Loucy (cell line): Measurements from ENCODE around the gene CDT1.
"Not testable (repeated sequence)": the region's sequence is repeated elsewhere in the genome, so short reads cannot be mapped to it uniquely, and the experiment has no call there.

Experiments
- H2AFZ ChIP-seq: fragments of 200-600 bp; sonication (generic); 2 replicates; pipeline ENCODE4 v1.6.0; 2016; ENCODE audit warnings: antibody characterized with exemption, mild to moderate bottlenecking, low read length, moderate library complexity
- H3F3A ChIP-seq: fragments of 200-600 bp; 2 replicates; pipeline ENCODE4 v1.6.0; 2016; ENCODE audit warnings: antibody characterized with exemption, low read depth, mild to moderate bottlenecking
- H3K27me3 ChIP-seq: fragments of 200-600 bp; sonication (generic); 2 replicates; pipeline ENCODE4 v1.6.1; 2014; ENCODE audit warnings: low read length, mild to moderate bottlenecking; ENCODE audit not compliant: insufficient read depth, poor library complexity, severe bottlenecking
- H3K36me3 ChIP-seq: fragments of 200-600 bp; sonication (generic); 2 replicates; pipeline ENCODE4 v1.6.1; 2016; ENCODE audit warnings: low read length; ENCODE audit not compliant: insufficient read depth
- H3K4me1 ChIP-seq: fragments of 200-600 bp; sonication (generic); 2 replicates; pipeline ENCODE4 v1.5.1; 2014; ENCODE audit warnings: low read length, mild to moderate bottlenecking; ENCODE audit not compliant: insufficient read depth, poor library complexity, severe bottlenecking
- H3K4me2 ChIP-seq: fragments of 200-600 bp; sonication (generic); 2 replicates; pipeline ENCODE4 v1.6.0; 2014; ENCODE audit warnings: antibody characterized with exemption, low read length, low read depth, mild to moderate bottlenecking; ENCODE audit not compliant: poor library complexity, severe bottlenecking
- H3K4me3 ChIP-seq: fragments of 200-600 bp; sonication (generic); 2 replicates; pipeline ENCODE4 v1.5.1; 2014; ENCODE audit warnings: low read length, mild to moderate bottlenecking, mixed read lengths; ENCODE audit not compliant: poor library complexity, severe bottlenecking
- H3K79me2 ChIP-seq: fragments of 200-600 bp; sonication (generic); 2 replicates; pipeline ENCODE4 v1.6.1; 2014; ENCODE audit warnings: low read length; ENCODE audit not compliant: insufficient read depth
- H3K9ac ChIP-seq: fragments of 200-600 bp; sonication (generic); 2 replicates; pipeline ENCODE4 v1.6.0; 2014; ENCODE audit warnings: mild to moderate bottlenecking, low read depth, low read length, moderate library complexity; ENCODE audit not compliant: poor library complexity, severe bottlenecking
- H3K9me2 ChIP-seq: fragments of 200-600 bp; sonication (generic); replicated peaks from 2 replicates; pipeline ENCODE4 v1.6.1; 2016; ENCODE audit warnings: low read depth, low read length, mixed read lengths
- H3K9me3 ChIP-seq: fragments of 200-600 bp; sonication (generic); 2 replicates; pipeline ENCODE4 v1.6.1; 2014; ENCODE audit warnings: mild to moderate bottlenecking, antibody characterized with exemption, low read length, low read depth; ENCODE audit not compliant: insufficient read depth
- H4K20me1 ChIP-seq: fragments of 200-600 bp; sonication (generic); 2 replicates; pipeline ENCODE4 v1.6.0; 2014; ENCODE audit warnings: antibody characterized with exemption, low read length, mild to moderate bottlenecking; ENCODE audit not compliant: insufficient read depth, poor library complexity, severe bottlenecking
- EZH2phosphoT487 ChIP-seq: fragments of 200-600 bp; IDR thresholded peaks from 2 replicates; pipeline ENCODE4 v1.6.1; 2018; ENCODE audit warnings: antibody characterized with exemption, mild to moderate bottlenecking, moderate library complexity, borderline replicate concordance
- TF ChIP-seq, protein P1 (sequence below): fragments of 200-600 bp; sonication (generic); conservative IDR thresholded peaks from 2 replicates; pipeline ENCODE4 v1.5.1; 2014; ENCODE audit warnings: mild to moderate bottlenecking, antibody characterized with exemption, low read length

CDT1 gene

DNA sequence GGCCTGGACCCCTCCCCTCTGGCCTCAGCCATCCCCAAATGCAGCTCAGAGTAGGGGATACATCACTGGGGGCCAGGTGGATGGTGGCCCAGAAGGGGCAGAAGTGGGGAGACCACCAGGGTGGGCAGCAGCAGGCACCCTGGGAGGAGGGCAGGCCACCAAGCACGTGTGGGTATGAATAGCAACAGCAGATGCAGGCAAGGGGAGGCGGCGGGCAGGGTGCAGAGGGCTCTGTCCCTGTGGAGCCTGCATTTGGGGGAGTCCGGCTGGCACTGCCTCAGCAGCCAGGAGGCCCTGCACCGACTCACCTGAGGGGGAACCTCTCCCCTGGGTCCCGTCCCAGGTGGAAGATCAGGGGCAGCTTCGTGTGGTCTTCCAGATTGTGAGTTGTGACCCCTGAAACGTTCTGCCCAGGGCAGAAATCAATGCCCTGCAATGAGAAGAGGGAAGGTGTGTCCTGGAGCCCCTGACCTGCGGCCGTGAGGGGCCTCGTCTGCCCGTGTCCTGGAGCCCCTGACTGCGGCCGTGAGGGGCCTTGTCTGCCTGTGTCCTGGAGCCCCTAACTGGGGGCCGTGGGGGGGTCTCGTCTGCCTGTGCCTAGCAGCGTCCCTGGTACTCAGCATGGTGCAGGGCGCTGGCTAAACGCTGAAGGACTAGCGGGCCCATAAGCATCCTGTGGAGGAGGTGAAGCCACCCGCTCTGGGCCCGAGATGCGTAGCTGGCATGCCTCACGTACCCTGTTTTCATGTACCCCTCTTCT is 18.9 kb downstream of the CDT1 start:
- Histone ChIP-seq H3K9ac (no peak overlapping the region), H3K36me3 (no peaks in the 10 kb centered on the region), H3K27me3 (no peaks in the 10 kb centered on the region), H3K9me3 (no peaks in the 10 kb centered on the region), H3K9me2 (no peaks in the 10 kb centered on the region), H3K79me2 (no peaks in the 10 kb centered on the region), H3K4me1 (no peaks in the 10 kb centered on the region), H2AFZ (no peak overlapping the region), H3F3A (no peaks in the 10 kb centered on the region), H3K4me3 (no peak overlapping the region), H3K4me2 (no peak overlapping the region), H4K20me1 (no peaks in the 10 kb centered on the region)
- TF ChIP-seq, protein P1, sequence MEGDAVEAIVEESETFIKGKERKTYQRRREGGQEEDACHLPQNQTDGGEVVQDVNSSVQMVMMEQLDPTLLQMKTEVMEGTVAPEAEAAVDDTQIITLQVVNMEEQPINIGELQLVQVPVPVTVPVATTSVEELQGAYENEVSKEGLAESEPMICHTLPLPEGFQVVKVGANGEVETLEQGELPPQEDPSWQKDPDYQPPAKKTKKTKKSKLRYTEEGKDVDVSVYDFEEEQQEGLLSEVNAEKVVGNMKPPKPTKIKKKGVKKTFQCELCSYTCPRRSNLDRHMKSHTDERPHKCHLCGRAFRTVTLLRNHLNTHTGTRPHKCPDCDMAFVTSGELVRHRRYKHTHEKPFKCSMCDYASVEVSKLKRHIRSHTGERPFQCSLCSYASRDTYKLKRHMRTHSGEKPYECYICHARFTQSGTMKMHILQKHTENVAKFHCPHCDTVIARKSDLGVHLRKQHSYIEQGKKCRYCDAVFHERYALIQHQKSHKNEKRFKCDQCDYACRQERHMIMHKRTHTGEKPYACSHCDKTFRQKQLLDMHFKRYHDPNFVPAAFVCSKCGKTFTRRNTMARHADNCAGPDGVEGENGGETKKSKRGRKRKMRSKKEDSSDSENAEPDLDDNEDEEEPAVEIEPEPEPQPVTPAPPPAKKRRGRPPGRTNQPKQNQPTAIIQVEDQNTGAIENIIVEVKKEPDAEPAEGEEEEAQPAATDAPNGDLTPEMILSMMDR, result no peak
- TF ChIP-seq EZH2phosphoT487, result no peak

DNA sequence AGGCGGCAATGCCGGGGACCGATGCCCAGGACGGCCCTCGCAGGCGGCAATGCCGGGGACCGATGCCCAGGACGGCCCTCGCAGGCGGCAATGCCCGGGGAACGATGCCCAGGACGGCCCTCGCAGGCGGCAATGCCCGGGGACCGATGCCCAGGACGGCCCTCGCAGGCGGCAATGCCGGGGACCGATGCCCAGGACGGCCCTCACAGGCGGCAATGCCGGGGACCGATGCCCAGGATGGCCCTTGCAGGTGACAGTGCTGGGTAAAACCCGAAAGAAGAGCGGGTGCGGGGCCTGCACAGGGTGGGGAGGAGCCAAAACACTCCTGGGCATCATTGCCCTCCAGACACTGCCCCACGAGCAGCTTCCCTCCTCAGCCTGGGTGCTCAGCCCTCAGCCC is 20.1 kb downstream of the CDT1 start:
- not testable (repeated sequence) for H3K27me3 ChIP-seq, H3K9me3 ChIP-seq, H4K20me1 ChIP-seq, H3K4me2 ChIP-seq, H3K4me3 ChIP-seq, H3K36me3 ChIP-seq, H3K9me2 ChIP-seq, H3K4me1 ChIP-seq, H3K9ac ChIP-seq, H3K79me2 ChIP-seq, H2AFZ ChIP-seq, H3F3A ChIP-seq

DNA sequence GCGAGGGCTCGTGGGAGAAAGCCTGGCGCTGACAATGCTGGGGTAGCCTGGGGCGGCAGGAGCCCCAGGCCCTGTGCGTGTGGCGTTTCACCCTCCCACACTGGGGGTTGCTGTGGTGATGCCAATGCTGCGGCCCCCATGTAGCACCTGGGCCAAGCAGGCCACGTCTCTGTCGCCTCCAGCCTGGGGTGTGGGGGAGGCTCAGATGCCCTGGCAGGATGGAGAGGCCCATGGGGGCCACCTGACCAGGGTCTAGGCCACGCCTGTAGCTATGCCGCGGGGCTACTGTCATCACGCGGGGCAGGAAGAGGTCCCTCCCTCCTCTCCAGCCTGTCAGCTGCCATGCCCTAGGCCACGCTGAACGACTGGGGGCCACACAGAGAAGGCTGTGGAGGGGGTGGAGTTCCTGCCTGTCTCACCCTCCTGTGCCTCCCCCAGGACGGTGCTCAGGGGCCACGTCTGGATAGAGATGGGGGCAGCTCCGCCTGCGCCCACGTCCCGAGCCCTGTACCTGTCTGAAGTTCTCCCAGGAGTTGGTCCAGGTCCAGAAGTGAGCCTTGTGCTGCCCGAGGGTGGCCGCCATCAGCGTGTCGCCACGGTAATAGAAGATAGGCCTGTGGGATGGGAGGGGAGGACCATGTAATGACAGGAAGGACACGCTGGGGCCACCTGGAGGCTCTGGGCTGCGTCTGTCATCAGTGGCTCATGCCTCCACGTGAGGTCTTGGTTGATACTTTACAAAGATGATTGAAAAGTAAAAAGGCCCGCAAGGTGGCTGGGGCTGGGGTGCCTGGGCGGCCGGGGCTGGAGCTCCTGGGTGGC is 20.9 kb downstream of the CDT1 start:
- H3K79me2 ChIP-seq, result no peaks in the 10 kb centered on the region
- no peaks in the 10 kb centered on the region for H3K36me3 ChIP-seq
- H3K9me3 ChIP-seq, result no peaks in the 10 kb centered on the region
- H3K9ac ChIP-seq, result no peak overlapping the region
- H3K9me2 ChIP-seq, result no peaks in the 10 kb centered on the region
- no peaks in the 10 kb centered on the region for H3F3A ChIP-seq
- H2AFZ ChIP-seq, result no peak overlapping the region
- TF ChIP-seq, protein P1, result no peak
- TF ChIP-seq EZH2phosphoT487, result no peak
- no peak overlapping the region for H3K4me3 ChIP-seq
- H3K4me1 ChIP-seq, result no peaks in the 10 kb centered on the region
- no peak overlapping the region for H3K4me2 ChIP-seq
- no peaks in the 10 kb centered on the region for H3K27me3 ChIP-seq
- no peaks in the 10 kb centered on the region for H4K20me1 ChIP-seq
